Neural cell (in vitro differentiated cells): ENCODE measurements around the gene FNBP1. TPM values are rescaled to one million over a fixed set of nuclear protein-coding genes. Genes with fewer than 3 reads are reported as not detected.

Source experiments
- H2AFZ ChIP-seq: fragments of 200-600, 300-800 bp; sonication (generic), shearing (Covaris generic); 2 replicates; pipeline ENCODE4 v1.6.0; 2014; ENCODE audit warnings: low read depth, mild to moderate bottlenecking, antibody characterized with exemption, low read length, moderate library complexity
- H3F3A ChIP-seq: fragments of 200-600 bp; shearing (Covaris generic); 2 replicates; pipeline ENCODE4 v1.6.1; 2016; ENCODE audit warnings: mild to moderate bottlenecking, moderate library complexity, mixed read lengths, antibody characterized with exemption, low read length; ENCODE audit not compliant: insufficient read depth, poor library complexity, severe bottlenecking
- H3K27ac ChIP-seq: fragments of 200-600, 300-800 bp; sonication (generic), shearing (Covaris generic); 2 replicates; pipeline ENCODE4 v1.5.1; 2014; ENCODE audit warnings: mild to moderate bottlenecking, low read length, moderate library complexity
- H3K27me3 ChIP-seq: fragments of 300-800, 200-600 bp; sonication (generic), shearing (Covaris generic); 2 replicates; pipeline ENCODE4 v1.6.0; 2014; ENCODE audit warnings: mild to moderate bottlenecking, low read depth, low read length, moderate library complexity; ENCODE audit not compliant: insufficient read depth
- H3K36me3 ChIP-seq: fragments of 300-800, 200-600 bp; sonication (generic), shearing (Covaris generic); 2 replicates; pipeline ENCODE4 v1.5.1; 2014; ENCODE audit warnings: mild to moderate bottlenecking, antibody characterized with exemption, low read length, moderate library complexity; ENCODE audit not compliant: insufficient read depth
- H3K4me2 ChIP-seq: fragments of 300-800, 200-600 bp; sonication (generic), shearing (Covaris generic); 2 replicates; pipeline ENCODE4 v1.6.0; 2014; ENCODE audit warnings: mild to moderate bottlenecking, low read length
- H3K4me3 ChIP-seq: fragments of 300-800, 200-600 bp; sonication (generic), shearing (Covaris generic); 2 replicates; pipeline ENCODE4 v1.5.1; 2014; ENCODE audit warnings: mild to moderate bottlenecking, low read length, moderate library complexity
- H3K79me2 ChIP-seq: fragments of 200-600 bp; shearing (Covaris generic); replicated peaks from 2 replicates; pipeline ENCODE4 v1.6.0; 2014; ENCODE audit warnings: mild to moderate bottlenecking, low read length, moderate library complexity; ENCODE audit not compliant: insufficient read depth
- H3K9ac ChIP-seq: fragments of 300-800, 200-600 bp; sonication (generic), shearing (Covaris generic); 2 replicates; pipeline ENCODE4 v1.6.1; 2016; ENCODE audit warnings: mild to moderate bottlenecking, low read length, mixed read lengths
- H3K9me2 ChIP-seq: fragments of 200-600 bp; shearing (Covaris generic); 2 replicates; pipeline ENCODE4 v1.6.1; 2016; ENCODE audit warnings: mild to moderate bottlenecking, low read length, mixed read lengths; ENCODE audit not compliant: insufficient read depth
- H3K9me3 ChIP-seq: fragments of 200-600, 300-800 bp; sonication (generic), shearing (Covaris generic); 2 replicates; pipeline ENCODE4 v1.6.1; 2016; ENCODE audit warnings: mild to moderate bottlenecking, mixed run types, low read length, moderate library complexity, mixed read lengths
- H4K20me1 ChIP-seq: fragments of 200-600 bp; shearing (Covaris generic); 2 replicates; pipeline ENCODE4 v1.6.1; 2016; ENCODE audit warnings: mild to moderate bottlenecking, mixed run types; ENCODE audit not compliant: insufficient read depth
- CTCF ChIP-seq: fragments of 450-650 bp; IDR thresholded peaks from 2 replicates; pipeline ENCODE4 v1.5.1; 2014; ENCODE audit warnings: antibody characterized with exemption, mild to moderate bottlenecking, moderate library complexity; ENCODE audit not compliant: poor library complexity, severe bottlenecking
- EP300 ChIP-seq: fragments of 450-650 bp; conservative IDR thresholded peaks from 2 replicates; pipeline ENCODE4 v1.6.1; 2014; ENCODE audit warnings: antibody characterized with exemption, mild to moderate bottlenecking, moderate library complexity; ENCODE audit not compliant: poor library complexity, severe bottlenecking
- EZH2 ChIP-seq: fragments of 200-600, 300-800 bp; shearing (Covaris generic), sonication (generic); IDR thresholded peaks from 2 replicates; pipeline ENCODE4 v1.6.1; 2014; ENCODE audit warnings: antibody characterized with exemption, low read length, borderline replicate concordance, mild to moderate bottlenecking; ENCODE audit not compliant: insufficient read depth, poor library complexity, severe bottlenecking
- MXI1 ChIP-seq: fragments of 450-650 bp; conservative IDR thresholded peaks from 2 replicates; pipeline ENCODE4 v1.6.1; 2014; ENCODE audit warnings: antibody characterized with exemption, mild to moderate bottlenecking; ENCODE audit not compliant: poor library complexity, severe bottlenecking
- POLR2AphosphoS5 ChIP-seq: IDR thresholded peaks from 2 replicates; pipeline ENCODE4 v1.6.1; 2012
- RAD21 ChIP-seq: fragments of 450-650 bp; conservative IDR thresholded peaks from 2 replicates; pipeline ENCODE4 v1.6.1; 2014; ENCODE audit warnings: antibody characterized with exemption, mild to moderate bottlenecking, moderate library complexity
- REST ChIP-seq: IDR thresholded peaks from 2 replicates; pipeline ENCODE4 v1.6.1; 2012; ENCODE audit warnings: borderline replicate concordance
- SMC3 ChIP-seq: fragments of 450-650 bp; conservative IDR thresholded peaks from 2 replicates; pipeline ENCODE4 v1.6.1; 2014; ENCODE audit warnings: antibody characterized with exemption, mild to moderate bottlenecking, moderate library complexity; ENCODE audit not compliant: poor library complexity
- TAF1 ChIP-seq: IDR thresholded peaks from 2 replicates; pipeline ENCODE4 v1.6.1; 2012; ENCODE audit warnings: low read depth
- polyA minus RNA-seq: library from RNA; depleted of rRNA, polyadenylated mRNA; stranded (reverse); fragments of >200 nt; gene quantifications from 2 replicates; pipeline ENCODE4 v1.2.3, GENCODE V29; 2014
- polyA plus RNA-seq: library from polyadenylated mRNA; depleted of rRNA; stranded (reverse); fragments of >200 nt; gene quantifications from 2 replicates; pipeline ENCODE4 v1.2.3, GENCODE V29; 2014

The FNBP1 gene
- polyA plus RNA-seq: 14.2 and 16.6 TPM in 2 replicates
- polyA minus RNA-seq: 52.3 and 60.1 TPM in 2 replicates

GRCh38 chr9:130042885-130043653 is at the start of gene FNBP1:
Gene FNBP1 (minus strand): TSS chr9:130043189. CDS start chr9:130042975, 214 bp downstream.
- H2AFZ ChIP-seq: peak within 1 kb of the TSS; percentile 83
- TF ChIP-seq TAF1 (peak; percentile 94), CTCF (no peak), SMC3 (peak; percentile 16), EZH2 (no peak), POLR2AphosphoS5 (peak; percentile 85), RAD21 (peak; percentile 11), REST (peak; percentile 87), MXI1 (peak; percentile 56), EP300 (no peak)
- no peaks in the 10 kb centered on the region for H3K27me3 ChIP-seq
- no peaks in the 10 kb centered on the region for H3F3A ChIP-seq
- H3K9ac ChIP-seq: peak within 1 kb of the TSS; percentile 85
- H3K4me2 ChIP-seq: peak within 1 kb of the TSS; percentile 68
- peaks cover 29% of the 10 kb centered on the region for H3K79me2 ChIP-seq
- peak within 1 kb of the TSS; percentile 84 for H3K27ac ChIP-seq
- no peaks in the 10 kb centered on the region for H3K36me3 ChIP-seq
- H3K4me3 ChIP-seq: peak within 1 kb of the TSS; percentile 93
- H4K20me1 ChIP-seq: no peaks in the 10 kb centered on the region
- H3K9me2 ChIP-seq: no peaks in the 10 kb centered on the region
- H3K9me3 ChIP-seq: no peaks in the 10 kb centered on the region

- Histone ChIP-seq H3K9me2 (no peaks in the 10 kb centered on the region), H2AFZ (no peak overlapping the region), H3K9ac (no peak overlapping the region), H4K20me1 (no peaks in the 10 kb centered on the region), H3K27ac (no peak overlapping the region), H3K36me3 (peaks cover 3% of the 10 kb centered on the region), H3F3A (no peaks in the 10 kb centered on the region), H3K4me3 (no peak overlapping the region), H3K79me2 (no peaks in the 10 kb centered on the region), H3K4me2 (no peak overlapping the region), H3K9me3 (no peaks in the 10 kb centered on the region), H3K27me3 (no peaks in the 10 kb centered on the region)
- TF ChIP-seq EP300: no peak
- no peak for TF ChIP-seq TAF1
- TF ChIP-seq RAD21: no peak
- no peak for TF ChIP-seq POLR2AphosphoS5
- no peak for TF ChIP-seq SMC3
These were observed 47.9 kb upstream of the FNBP1 start for GRCh38 chr9:130090915-130091314.
